ENCODE measurements around the gene ADD3.

Gene ADD3

GRCh38 chr10:110176141-110177030 lies 168.6 kb downstream of the ADD3 start:
- no peak for DNase-seq (ENCODE audit: low read depth in 2 of 2)

GRCh38 chr10:110179220-110179619 lies 171.4 kb downstream of the ADD3 start:
- DNase-seq (ENCODE audit: low read depth in 2 of 2), result no peak

DNA sequence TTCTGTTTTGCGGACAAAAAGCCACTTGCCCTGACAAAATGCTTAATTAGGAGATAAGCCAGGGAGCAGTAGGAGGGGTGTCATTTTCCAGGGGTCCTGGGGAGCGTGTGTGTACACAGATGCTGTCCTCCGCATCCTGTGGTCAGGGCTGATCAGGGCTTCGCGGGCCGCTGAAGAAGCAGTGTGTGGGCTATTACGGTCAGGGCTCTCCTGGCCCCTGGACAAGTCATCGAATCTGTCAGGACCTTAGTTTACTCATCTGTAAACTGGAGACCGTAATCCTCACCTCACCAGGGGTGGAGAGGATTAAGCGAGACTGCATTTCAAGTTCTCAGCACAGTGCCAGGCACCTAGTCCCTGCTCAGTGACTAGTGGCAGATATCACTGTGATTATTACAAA lies 173.7 kb downstream of the ADD3 start:
- no peak for DNase-seq (ENCODE audit: low read depth in 2 of 2)

GRCh38 chr10:110181911-110182310 lies 174.1 kb downstream of the ADD3 start:
- DNase-seq (ENCODE audit: low read depth in 2 of 2), result no peak

DNA sequence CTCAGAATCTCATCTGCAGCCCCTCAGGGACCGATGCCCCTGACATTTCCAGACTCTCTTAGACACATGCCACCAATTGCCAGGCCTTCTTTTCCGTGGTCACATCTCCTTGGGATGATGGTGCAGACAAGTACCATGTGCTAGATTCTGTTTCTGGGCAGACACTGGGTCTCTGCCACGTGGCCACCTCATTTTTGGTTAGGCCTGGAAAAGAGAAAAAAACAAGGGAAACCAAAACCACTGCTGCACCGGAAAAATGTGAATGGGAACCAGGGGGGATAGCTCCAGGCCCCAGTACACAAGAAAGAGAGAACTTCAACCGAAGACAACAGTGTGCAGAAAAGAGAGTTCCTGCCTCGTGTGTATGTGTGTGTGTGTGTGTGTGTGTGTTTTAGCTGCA lies 176.6 kb downstream of the ADD3 start:
- DNase-seq (ENCODE audit: low read depth in 2 of 2), result no peak

Measured in stimulated activated CD4-positive, alpha-beta T cell treated with anti-CD3 and anti-CD28 coated beads, Interleukin-1b, Interleukin-23, amount 100 ng/mL, for 4 hours (primary cell).